SK-N-SH treated with all-trans-retinoic acid at 6 μM for 48 hours (cell line): ENCODE measurements around the gene LRWD1.

ENCODE experiments used
- PPARA ChIP-seq: fragments of 250-450 bp; sonication (Bioruptor Pico); IDR thresholded peaks from 2 replicates; pipeline ENCODE4 v1.5.0; 2020; ENCODE audit warnings: mild to moderate bottlenecking, borderline replicate concordance
- TCF4 ChIP-seq: fragments of 250-450 bp; sonication (Bioruptor Pico); IDR thresholded peaks from 2 replicates; pipeline ENCODE4 v1.8.0; 2021; ENCODE audit warnings: mild to moderate bottlenecking, moderate library complexity, borderline replicate concordance
- ZFP3 ChIP-seq: fragments of 250-450 bp; sonication (Bioruptor Pico); IDR thresholded peaks from 2 replicates; pipeline ENCODE4 v1.5.0; 2020; ENCODE audit warnings: mild to moderate bottlenecking, moderate library complexity
- ZFP30 ChIP-seq: fragments of 450-650 bp; formaldehyde crosslinking; IDR thresholded peaks from 2 replicates; pipeline ENCODE4 v1.5.0; 2022; ENCODE audit warnings: mild to moderate bottlenecking, moderate library complexity
- ZNF8 ChIP-seq: fragments of 450-650 bp; formaldehyde crosslinking; IDR thresholded peaks from 2 replicates; pipeline ENCODE4 v1.5.0; 2020; ENCODE audit warnings: mild to moderate bottlenecking, moderate library complexity
- TF ChIP-seq, protein P1 (sequence below): fragments of 250-450 bp; sonication (Bioruptor Pico); IDR thresholded peaks from 2 replicates; pipeline ENCODE4 v1.5.1; 2020; ENCODE audit warnings: low read depth, mild to moderate bottlenecking, moderate library complexity
- TF ChIP-seq, protein P2 (sequence below): fragments of 250-450 bp; sonication (Bioruptor Pico); IDR thresholded peaks from 2 replicates; pipeline ENCODE4 v1.8.0; 2020; ENCODE audit warnings: mild to moderate bottlenecking, moderate library complexity, borderline replicate concordance
- TF ChIP-seq, protein P3 (sequence below): fragments of 250-450 bp; sonication (Bioruptor Pico); IDR thresholded peaks from 2 replicates; pipeline ENCODE4 v1.8.0; 2021; ENCODE audit warnings: low read depth, mild to moderate bottlenecking, moderate library complexity, borderline replicate concordance

GRCh38 chr7:102452451-102452850 is 12.3 kb upstream of the LRWD1 start:
- TF ChIP-seq PPARA (CRISPR knock-in tag) (no peak), ZNF8 (CRISPR knock-in tag) (no peak), ZFP30 (CRISPR knock-in tag) (no peak), TCF4 (CRISPR knock-in tag) (no peak), ZFP3 (CRISPR knock-in tag) (no peak)
- TF ChIP-seq, protein P1, sequence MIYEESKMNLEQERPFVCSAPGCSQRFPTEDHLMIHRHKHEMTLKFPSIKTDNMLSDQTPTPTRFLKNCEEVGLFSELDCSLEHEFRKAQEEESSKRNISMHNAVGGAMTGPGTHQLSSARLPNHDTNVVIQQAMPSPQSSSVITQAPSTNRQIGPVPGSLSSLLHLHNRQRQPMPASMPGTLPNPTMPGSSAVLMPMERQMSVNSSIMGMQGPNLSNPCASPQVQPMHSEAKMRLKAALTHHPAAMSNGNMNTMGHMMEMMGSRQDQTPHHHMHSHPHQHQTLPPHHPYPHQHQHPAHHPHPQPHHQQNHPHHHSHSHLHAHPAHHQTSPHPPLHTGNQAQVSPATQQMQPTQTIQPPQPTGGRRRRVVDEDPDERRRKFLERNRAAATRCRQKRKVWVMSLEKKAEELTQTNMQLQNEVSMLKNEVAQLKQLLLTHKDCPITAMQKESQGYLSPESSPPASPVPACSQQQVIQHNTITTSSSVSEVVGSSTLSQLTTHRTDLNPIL (CRISPR knock-in tag): no peak
- TF ChIP-seq, protein P2, sequence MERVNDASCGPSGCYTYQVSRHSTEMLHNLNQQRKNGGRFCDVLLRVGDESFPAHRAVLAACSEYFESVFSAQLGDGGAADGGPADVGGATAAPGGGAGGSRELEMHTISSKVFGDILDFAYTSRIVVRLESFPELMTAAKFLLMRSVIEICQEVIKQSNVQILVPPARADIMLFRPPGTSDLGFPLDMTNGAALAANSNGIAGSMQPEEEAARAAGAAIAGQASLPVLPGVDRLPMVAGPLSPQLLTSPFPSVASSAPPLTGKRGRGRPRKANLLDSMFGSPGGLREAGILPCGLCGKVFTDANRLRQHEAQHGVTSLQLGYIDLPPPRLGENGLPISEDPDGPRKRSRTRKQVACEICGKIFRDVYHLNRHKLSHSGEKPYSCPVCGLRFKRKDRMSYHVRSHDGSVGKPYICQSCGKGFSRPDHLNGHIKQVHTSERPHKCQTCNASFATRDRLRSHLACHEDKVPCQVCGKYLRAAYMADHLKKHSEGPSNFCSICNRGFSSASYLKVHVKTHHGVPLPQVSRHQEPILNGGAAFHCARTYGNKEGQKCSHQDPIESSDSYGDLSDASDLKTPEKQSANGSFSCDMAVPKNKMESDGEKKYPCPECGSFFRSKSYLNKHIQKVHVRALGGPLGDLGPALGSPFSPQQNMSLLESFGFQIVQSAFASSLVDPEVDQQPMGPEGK (CRISPR knock-in tag): no peak
- TF ChIP-seq, protein P3, sequence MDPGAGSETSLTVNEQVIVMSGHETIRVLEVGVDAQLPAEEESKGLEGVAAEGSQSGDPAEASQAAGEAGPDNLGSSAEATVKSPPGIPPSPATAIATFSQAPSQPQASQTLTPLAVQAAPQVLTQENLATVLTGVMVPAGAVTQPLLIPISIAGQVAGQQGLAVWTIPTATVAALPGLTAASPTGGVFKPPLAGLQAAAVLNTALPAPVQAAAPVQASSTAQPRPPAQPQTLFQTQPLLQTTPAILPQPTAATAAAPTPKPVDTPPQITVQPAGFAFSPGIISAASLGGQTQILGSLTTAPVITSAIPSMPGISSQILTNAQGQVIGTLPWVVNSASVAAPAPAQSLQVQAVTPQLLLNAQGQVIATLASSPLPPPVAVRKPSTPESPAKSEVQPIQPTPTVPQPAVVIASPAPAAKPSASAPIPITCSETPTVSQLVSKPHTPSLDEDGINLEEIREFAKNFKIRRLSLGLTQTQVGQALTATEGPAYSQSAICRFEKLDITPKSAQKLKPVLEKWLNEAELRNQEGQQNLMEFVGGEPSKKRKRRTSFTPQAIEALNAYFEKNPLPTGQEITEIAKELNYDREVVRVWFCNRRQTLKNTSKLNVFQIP (CRISPR knock-in tag): no peak
